Measurements from ENCODE around the gene KCNH5.

The KCNH5 gene

GRCh38 chr14:62739647-62740046 lies 305.6 kb downstream of the KCNH5 start:
- DNase-seq (ENCODE audit: low read depth in 2 of 2): no peak

DNA sequence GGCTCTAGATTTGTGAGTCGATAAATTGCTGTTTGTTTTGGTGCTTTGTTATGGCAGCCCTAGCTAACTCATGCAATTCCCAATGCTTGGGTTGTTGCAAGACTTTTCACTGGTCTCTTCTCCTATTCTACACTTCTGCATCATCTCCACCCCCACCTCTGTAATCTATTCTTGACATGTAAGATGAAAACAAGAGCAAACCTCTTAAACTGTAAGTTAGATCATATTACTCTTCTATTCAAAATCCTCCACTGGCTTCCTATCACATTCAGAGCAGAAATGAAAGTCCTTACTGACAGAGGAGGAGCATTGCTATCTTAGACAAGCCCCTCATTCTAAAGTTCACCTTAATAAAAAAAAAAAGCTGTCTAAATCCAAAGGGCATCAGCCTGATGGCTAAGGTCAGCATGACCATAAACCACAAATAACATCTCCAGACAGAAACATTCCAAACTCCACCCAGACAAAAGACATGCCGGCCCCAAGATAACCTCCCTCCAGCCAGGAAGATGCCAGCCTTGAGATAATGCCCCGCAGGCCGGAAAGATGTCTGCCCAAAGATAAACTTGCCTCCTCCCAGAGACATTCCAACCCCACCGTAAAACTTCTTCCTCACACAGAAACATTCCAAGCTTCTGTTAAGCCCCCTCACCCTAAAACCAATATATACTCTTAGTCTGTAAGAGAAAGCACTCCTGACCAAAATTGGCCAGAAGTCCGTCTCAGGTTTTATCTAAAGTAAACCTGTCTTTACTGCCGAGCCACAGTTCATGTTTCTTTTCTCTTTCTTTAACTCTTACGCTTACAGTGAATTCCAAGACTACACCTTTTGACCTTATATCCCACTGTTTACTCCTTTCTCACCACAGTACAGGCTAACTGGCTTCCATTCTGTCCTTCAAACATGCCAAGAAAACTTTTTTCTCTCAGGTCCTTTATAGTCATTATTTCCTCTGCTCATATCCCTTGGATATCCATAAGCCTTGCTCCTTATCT lies 308.9 kb downstream of the KCNH5 start:
- no peak for DNase-seq (ENCODE audit: low read depth in 2 of 2)

DNA sequence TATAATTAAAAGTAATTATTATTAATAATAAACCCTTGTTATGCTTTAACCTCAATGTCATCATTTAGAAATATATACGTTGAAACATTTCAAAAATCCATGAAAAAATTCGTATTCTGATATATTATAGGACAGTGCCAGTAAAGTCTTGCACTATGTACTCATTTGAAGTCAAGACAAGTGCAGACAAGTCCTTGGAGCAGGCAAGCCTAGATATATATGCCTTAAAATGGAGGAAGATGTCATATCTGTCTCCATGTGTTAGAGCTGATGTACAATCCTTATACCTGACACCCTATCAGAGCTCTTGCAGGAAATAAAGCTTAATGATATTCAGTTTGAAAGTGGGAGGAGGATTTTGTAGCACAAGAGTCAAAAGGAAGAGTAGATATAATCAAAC lies 310.4 kb downstream of the KCNH5 start:
- DNase-seq (ENCODE audit: low read depth in 2 of 2): no peak

DNA sequence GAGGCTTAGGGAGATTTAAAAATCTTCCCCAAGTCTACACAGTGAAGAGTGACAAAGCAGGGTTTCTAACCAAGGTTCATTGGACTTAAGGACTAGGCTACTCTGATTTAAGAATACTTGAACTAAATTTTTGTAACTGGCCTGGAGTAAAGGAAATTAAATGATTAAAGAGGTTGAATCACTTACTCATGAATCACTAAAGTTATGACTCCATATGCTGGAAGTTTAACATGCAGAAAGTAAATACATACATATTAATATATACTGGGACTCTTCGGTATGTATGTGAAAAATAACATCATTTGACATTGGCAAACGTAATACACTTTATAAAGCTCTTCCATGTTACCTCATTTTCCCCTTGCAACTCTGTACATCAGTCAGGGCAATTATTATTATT lies 322.9 kb downstream of the KCNH5 start:
- no peak for DNase-seq (ENCODE audit: low read depth in 2 of 2)

DNA sequence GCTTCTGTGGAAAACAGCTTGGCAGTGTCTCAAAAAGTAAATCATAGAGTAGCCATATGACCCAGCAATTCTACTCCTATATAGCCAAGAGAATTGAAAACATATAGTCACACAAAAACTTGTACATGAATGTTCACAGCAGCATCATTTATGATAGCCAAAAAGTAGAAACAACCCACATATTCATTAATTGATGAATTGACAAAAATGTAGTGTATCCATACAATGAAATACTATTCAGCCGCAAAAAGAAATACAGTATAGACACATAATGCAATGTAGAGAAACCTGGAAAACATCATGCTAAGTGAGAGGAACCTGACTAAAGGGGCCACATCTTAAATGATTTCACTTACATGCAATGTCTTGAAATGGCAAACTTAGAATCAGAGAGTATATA lies 326.6 kb downstream of the KCNH5 start:
- DNase-seq (ENCODE audit: low read depth in 2 of 2): no peak

GRCh38 chr14:62711351-62712023 lies 333.8 kb downstream of the KCNH5 start:
- DNase-seq (ENCODE audit: low read depth in 2 of 2): no peak

GRCh38 chr14:62710811-62711210 lies 334.4 kb downstream of the KCNH5 start:
- DNase-seq (ENCODE audit: low read depth in 2 of 2): no peak

- DNase-seq (ENCODE audit: low read depth in 2 of 2): no peak
Observed at GRCh38 chr14:62709773-62710172, 335.5 kb downstream of the KCNH5 start.

DNA sequence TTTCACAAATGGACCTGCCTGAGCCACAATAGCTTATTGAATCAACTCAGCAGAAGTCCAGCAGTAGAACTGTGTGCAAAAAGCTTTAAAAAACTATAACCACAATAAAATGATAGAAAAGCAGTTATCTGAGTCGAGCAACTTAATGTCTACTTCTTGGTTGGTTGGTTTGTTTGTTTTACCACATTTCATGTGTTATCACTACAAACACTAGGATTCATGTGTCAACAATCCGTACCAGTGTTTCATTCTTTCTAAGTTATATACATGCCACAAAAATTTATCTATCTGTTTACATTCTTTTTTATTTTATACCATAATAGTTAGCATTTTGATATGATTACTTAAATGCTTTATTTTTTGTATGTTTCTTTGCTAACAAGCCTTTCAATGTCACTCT lies 339.0 kb downstream of the KCNH5 start:
- DNase-seq (ENCODE audit: low read depth in 2 of 2): no peak

- DNase-seq (ENCODE audit: low read depth in 2 of 2): no peak
Observed at GRCh38 chr14:62697461-62697860, 347.8 kb downstream of the KCNH5 start.

- DNase-seq (ENCODE audit: low read depth in 2 of 2): no peak
Observed at GRCh38 chr14:62696929-62697328, 348.3 kb downstream of the KCNH5 start.

- DNase-seq (ENCODE audit: low read depth in 2 of 2): no peak
Observed at GRCh38 chr14:62696331-62696924, 348.8 kb downstream of the KCNH5 start.

- DNase-seq (ENCODE audit: low read depth in 2 of 2): no peak
Observed at GRCh38 chr14:62694075-62694474, 351.2 kb downstream of the KCNH5 start.

DNA sequence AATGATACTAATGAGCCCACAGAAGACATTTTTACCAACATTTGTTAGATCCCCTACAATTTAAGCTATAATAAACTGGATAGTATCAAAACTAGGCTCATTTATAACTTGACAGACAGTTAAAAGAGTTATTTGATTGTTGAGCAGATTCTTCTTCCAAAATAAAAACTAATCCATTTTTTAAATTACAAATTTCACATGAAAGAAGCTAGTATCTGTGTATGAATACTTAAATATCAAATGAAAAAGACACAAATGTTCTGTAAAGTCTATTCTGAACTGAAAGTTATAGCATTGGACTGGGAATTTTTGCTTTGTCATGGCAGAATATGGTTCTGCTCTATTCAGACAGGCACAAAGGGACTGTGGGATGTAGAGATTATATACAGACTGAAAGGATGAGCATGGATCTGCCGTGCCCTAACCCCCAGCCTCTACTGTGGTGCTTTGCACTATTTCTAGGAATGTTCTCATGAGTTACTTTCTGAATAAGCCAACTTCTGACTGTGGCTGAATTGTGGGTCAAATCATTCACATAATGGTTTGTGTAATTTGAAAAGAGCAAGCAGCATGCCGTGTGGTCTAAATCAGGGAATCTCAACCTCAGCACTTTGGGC lies 352.7 kb downstream of the KCNH5 start:
- no peak for DNase-seq (ENCODE audit: low read depth in 2 of 2)

- no peak for DNase-seq (ENCODE audit: low read depth in 2 of 2)
Observed at GRCh38 chr14:62691647-62692489, 353.4 kb downstream of the KCNH5 start.

- no peak for DNase-seq (ENCODE audit: low read depth in 2 of 2)
Observed at GRCh38 chr14:62689733-62690132, 355.5 kb downstream of the KCNH5 start.

DNA sequence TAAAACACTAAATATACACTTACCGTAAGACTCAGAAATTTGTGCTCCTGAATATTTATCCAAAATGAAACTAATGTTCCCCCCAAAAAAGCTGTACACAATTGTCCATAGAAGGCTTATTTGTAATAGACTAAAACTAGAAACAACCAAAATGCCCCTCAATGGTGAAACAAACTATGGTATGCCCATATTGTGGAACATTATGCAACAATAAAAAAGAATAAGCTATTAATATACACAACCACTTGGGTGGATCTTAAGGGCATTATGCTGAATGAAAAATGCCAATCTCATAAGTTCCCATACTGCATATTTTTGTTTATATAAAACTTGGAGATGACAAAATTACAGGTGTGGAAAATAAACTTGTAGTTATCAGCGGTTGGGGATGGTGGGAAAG lies 357.4 kb downstream of the KCNH5 start:
- no peak for DNase-seq (ENCODE audit: low read depth in 2 of 2)

- no peak for DNase-seq (ENCODE audit: low read depth in 2 of 2)
Observed at GRCh38 chr14:62684376-62684775, 360.9 kb downstream of the KCNH5 start.

DNA sequence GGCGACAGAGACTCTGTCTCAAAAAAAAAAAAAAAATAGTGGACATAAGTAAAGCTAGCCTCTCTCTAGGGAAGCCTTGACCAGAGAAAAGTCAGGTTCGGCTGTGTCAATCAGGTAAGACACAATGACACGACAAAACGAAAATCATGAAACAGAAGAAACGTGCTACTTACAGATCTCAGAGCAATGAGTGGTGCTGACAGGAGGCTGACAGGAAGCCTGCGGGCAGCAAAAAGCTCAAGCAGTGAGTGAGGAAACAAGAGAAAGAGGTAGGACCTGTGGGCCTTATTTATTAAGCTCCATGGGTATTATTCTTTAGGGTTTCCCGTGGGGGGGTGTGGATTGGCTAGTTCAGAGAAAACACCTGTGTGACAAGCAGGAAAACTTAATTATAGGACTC lies 363.1 kb downstream of the KCNH5 start:
- no peak for DNase-seq (ENCODE audit: low read depth in 2 of 2)

DNA sequence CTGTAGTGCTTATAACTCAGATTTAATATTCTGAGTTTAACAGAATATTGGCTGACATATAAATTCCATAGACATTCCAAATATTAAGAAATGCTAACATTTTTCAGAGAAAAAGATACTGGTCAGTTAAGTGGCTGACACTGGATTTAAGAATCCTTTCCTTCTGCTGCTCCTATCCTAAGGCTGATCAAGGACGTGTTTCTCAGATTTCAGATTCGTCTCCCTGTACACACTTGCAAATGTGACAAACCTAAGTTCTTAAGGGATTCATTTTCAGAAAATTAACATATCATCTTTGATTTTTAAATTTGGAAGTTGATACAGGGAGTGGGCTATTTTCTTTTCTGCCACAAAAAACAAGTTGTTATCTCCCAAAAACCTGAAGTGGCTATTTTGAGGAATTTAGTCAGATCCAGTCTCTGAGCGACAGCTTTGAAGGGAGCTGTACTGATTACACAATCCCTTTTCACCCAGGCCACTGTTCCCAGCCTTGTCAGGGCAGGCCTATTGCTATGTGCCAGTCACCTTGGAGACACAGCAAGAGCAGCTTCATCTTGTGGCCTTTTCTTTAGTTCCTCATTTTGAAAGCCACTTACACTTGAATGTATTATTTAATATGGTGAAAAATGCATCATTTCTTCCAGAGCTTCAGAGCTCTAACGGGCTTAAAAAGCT lies 370.6 kb downstream of the KCNH5 start:
- no peak for DNase-seq (ENCODE audit: low read depth in 2 of 2)
